ENCODE data around the gene MYO7A.

MYO7A gene

GRCh38 chr11:77204754-77205466 lies 76.9 kb downstream of the MYO7A start:
- no peak for TF ChIP-seq CTCF (IDR thresholded peaks at IDR 0.05; ENCODE audit: insufficient read depth, low read depth, low read length, missing control alignments)
- H3K4me3 ChIP-seq (ENCODE audit: low read length), result no peak overlapping the region
- no peak for DNase-seq (ENCODE audit: low read depth)

- no peak for TF ChIP-seq CTCF (IDR thresholded peaks at IDR 0.05; ENCODE audit: insufficient read depth, low read depth, low read length, missing control alignments)
- DNase-seq (ENCODE audit: low read depth), result no peak
- no peak overlapping the region for H3K4me3 ChIP-seq (ENCODE audit: low read length)
These were observed 77.6 kb downstream of the MYO7A start for GRCh38 chr11:77205467-77206263.

GRCh38 chr11:77206264-77207018 lies 78.4 kb downstream of the MYO7A start:
- DNase-seq (ENCODE audit: low read depth), result no peak
- no peak overlapping the region for H3K4me3 ChIP-seq (ENCODE audit: low read length)
- no peak for TF ChIP-seq CTCF (IDR thresholded peaks at IDR 0.05; ENCODE audit: insufficient read depth, low read depth, low read length, missing control alignments)

- no peak overlapping the region for H3K4me3 ChIP-seq (ENCODE audit: low read length)
- no peak for TF ChIP-seq CTCF (IDR thresholded peaks at IDR 0.05; ENCODE audit: insufficient read depth, low read depth, low read length, missing control alignments)
- no peak for DNase-seq (ENCODE audit: low read depth)
These were observed 79.0 kb downstream of the MYO7A start for GRCh38 chr11:77207019-77207485.

GRCh38 chr11:77207618-77208313 lies 79.7 kb downstream of the MYO7A start:
- H3K4me3 ChIP-seq (ENCODE audit: low read length), result no peak overlapping the region
- TF ChIP-seq CTCF (IDR thresholded peaks at IDR 0.05; ENCODE audit: insufficient read depth, low read depth, low read length, missing control alignments), result no peak
- DNase-seq (ENCODE audit: low read depth), result no peak

- TF ChIP-seq CTCF (IDR thresholded peaks at IDR 0.05; ENCODE audit: insufficient read depth, low read depth, low read length, missing control alignments), result no peak
- no peak overlapping the region for H3K4me3 ChIP-seq (ENCODE audit: low read length)
These were observed 80.5 kb downstream of the MYO7A start for GRCh38 chr11:77208535-77208934.

More at GRCh38 chr11:77208535-77208934, 80.5 kb downstream of the MYO7A start:
- no peak for DNase-seq (ENCODE audit: low read depth)

All from epithelial cell of esophagus (primary cell).